ENCODE results near the gene LIN28A. TPM values are rescaled to one million over a fixed set of nuclear protein-coding genes. Genes with fewer than 3 reads are reported as not detected.

The LIN28A gene
- polyA plus RNA-seq, 1 of the 3 experiments (the other 2 are of a cell fraction) = not detected

DNA sequence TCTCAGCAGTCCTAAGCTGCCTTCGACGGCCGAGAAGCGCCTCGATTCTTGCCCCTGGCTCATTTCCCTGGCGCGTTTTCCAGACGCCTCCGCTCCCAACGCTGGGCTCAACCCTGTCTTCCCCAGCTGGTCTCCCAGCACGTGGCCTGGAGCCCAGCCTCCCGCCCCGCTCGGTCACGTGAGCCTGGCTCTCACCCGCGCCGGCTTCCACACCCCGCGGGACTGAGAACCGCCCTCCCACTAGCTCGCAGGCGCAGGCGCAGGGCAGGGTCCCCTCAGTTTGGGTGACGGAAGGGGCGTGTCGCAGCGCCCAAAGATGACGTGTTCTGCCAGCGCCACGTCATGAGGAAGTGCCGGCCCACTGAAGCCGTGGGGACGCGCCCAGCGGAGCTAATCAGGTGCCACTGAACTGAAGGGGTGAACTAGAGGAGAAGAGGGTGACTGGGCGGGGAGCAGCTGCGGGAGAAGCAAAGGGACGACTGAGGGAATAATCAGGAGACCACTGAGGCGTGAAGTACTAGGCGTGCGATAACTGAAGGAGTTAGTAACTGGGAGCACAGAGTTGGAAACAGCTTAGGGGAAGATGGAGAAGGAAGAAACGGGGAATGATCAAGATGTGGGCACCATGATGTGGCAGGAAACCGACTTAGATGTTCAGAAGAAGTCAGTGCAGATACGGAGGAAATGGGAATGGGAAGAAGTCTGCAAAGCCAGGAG, 21.5 kb downstream of the LIN28A start, which contains the start of gene DHDDS (continued):
- TF ChIP-seq GATA2 (CRISPR knock-in tag; IDR thresholded peaks at IDR 0.05) (no peak), FOXM1 (IDR thresholded peaks at IDR 0.05; ENCODE audit: low read depth) (no peak), RFX5 (IDR thresholded peaks at IDR 0.05; ENCODE audit: low read length) (no peak), EP300 (IDR thresholded peaks at IDR 0.05; ENCODE audit: borderline replicate concordance in 1 of 2, low read depth in 1 of 2, low read length in 1 of 2) (no peak), RXRA (IDR thresholded peaks at IDR 0.05; ENCODE audit: borderline replicate concordance, low read depth) (no peak), ELF1 (IDR thresholded peaks at IDR 0.05) (peak; percentile 94), MEF2A (IDR thresholded peaks at IDR 0.05; ENCODE audit: borderline replicate concordance, low read depth) (no peak), GABPA (IDR thresholded peaks at IDR 0.05; ENCODE audit: low read depth) (peak; percentile 70), FOSL2 (IDR thresholded peaks at IDR 0.05; ENCODE audit: borderline replicate concordance, low read depth) (no peak), TAF1 (IDR thresholded peaks at IDR 0.05; ENCODE audit: borderline replicate concordance, low read depth, low read length) (peak; percentile 36; the same call in 1 of the 2 replicates), JUND (IDR thresholded peaks at IDR 0.05) (no peak), FOXJ3 (CRISPR knock-in tag; IDR thresholded peaks at IDR 0.05) (no peak)
- TF ChIP-seq, protein P1, sequence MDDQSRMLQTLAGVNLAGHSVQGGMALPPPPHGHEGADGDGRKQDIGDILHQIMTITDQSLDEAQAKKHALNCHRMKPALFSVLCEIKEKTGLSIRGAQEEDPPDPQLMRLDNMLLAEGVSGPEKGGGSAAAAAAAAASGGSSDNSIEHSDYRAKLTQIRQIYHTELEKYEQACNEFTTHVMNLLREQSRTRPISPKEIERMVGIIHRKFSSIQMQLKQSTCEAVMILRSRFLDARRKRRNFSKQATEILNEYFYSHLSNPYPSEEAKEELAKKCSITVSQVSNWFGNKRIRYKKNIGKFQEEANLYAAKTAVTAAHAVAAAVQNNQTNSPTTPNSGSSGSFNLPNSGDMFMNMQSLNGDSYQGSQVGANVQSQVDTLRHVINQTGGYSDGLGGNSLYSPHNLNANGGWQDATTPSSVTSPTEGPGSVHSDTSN (IDR thresholded peaks at IDR 0.05) = no peak; the same call in 1 of the 2 replicates

DNA sequence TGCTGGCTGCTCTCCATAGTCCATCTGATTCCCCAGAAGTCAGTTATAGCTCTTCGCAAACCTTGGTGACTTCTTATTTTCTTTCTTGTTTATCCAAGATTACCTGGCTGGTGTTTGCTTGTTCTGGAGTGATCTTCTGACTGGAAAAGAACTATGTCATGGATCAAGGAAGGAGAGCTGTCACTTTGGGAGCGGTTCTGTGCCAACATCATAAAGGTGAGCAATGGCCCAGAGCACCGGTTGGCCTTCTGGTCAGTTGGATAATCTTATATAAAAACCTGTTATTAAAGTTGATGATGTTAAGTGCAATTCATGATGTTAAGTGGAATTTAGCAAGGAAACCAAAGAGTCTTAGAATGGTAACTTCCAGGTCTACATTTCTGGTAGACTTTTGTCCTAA, 22.2 kb downstream of the LIN28A start:
- CTCF ChIA-PET = interaction anchor here (0.6 to 4.7 kb wide), 7 partner anchors 12 to 69 kb away, joined by 3 to 51 read pairs (median 3); partner anchors contain the start of gene HMGN2
- no peak for TF ChIP-seq CHD2 (IDR thresholded peaks at IDR 0.05; ENCODE audit: low read length, partially characterized antibody)
- no peak for TF ChIP-seq POLR2AphosphoS5 (IDR thresholded peaks at IDR 0.05; ENCODE audit: low read depth, low read length)
- no peak for TF ChIP-seq SMC3 (IDR thresholded peaks at IDR 0.05; ENCODE audit: low read depth, low read length)
- no peak for TF ChIP-seq RFX5 (IDR thresholded peaks at IDR 0.05; ENCODE audit: low read length)
- TF ChIP-seq MEF2A (IDR thresholded peaks at IDR 0.05; ENCODE audit: borderline replicate concordance, low read depth) = no peak
- TF ChIP-seq ELF1 (IDR thresholded peaks at IDR 0.05) = no peak
- no peak for TF ChIP-seq EP300 (IDR thresholded peaks at IDR 0.05; ENCODE audit: borderline replicate concordance in 1 of 2, low read depth in 1 of 2, low read length in 1 of 2)
- TF ChIP-seq TCF12 (IDR thresholded peaks at IDR 0.05) = no peak
- TF ChIP-seq, protein P2, sequence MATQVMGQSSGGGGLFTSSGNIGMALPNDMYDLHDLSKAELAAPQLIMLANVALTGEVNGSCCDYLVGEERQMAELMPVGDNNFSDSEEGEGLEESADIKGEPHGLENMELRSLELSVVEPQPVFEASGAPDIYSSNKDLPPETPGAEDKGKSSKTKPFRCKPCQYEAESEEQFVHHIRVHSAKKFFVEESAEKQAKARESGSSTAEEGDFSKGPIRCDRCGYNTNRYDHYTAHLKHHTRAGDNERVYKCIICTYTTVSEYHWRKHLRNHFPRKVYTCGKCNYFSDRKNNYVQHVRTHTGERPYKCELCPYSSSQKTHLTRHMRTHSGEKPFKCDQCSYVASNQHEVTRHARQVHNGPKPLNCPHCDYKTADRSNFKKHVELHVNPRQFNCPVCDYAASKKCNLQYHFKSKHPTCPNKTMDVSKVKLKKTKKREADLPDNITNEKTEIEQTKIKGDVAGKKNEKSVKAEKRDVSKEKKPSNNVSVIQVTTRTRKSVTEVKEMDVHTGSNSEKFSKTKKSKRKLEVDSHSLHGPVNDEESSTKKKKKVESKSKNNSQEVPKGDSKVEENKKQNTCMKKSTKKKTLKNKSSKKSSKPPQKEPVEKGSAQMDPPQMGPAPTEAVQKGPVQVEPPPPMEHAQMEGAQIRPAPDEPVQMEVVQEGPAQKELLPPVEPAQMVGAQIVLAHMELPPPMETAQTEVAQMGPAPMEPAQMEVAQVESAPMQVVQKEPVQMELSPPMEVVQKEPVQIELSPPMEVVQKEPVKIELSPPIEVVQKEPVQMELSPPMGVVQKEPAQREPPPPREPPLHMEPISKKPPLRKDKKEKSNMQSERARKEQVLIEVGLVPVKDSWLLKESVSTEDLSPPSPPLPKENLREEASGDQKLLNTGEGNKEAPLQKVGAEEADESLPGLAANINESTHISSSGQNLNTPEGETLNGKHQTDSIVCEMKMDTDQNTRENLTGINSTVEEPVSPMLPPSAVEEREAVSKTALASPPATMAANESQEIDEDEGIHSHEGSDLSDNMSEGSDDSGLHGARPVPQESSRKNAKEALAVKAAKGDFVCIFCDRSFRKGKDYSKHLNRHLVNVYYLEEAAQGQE (IDR thresholded peaks at IDR 0.05; ENCODE audit: low read depth, low read length) = no peak
- TF ChIP-seq, protein P1 (IDR thresholded peaks at IDR 0.05) = no peak
- TF ChIP-seq, protein P3, sequence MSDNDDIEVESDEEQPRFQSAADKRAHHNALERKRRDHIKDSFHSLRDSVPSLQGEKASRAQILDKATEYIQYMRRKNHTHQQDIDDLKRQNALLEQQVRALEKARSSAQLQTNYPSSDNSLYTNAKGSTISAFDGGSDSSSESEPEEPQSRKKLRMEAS (IDR thresholded peaks at IDR 0.05; ENCODE audit: low read depth) = no peak
- peak overlapping the region; percentile 39 for H2AFZ ChIP-seq (ENCODE audit: low read depth)

More for the DNA sequence above, 22.2 kb downstream of the LIN28A start:
- no peaks in the 10 kb centered on the region for H3K9me3 ChIP-seq
- peak overlapping the region; percentile 73 to 83 for H3K4me3 ChIP-seq (ENCODE audit: low read depth in 2 of 2, low read length in 1 of 2)
- POLR2A ChIA-PET = interaction anchor here (1.2 to 1.7 kb wide), 3 partner anchors 12 to 67 kb away, joined by 4 to 16 read pairs (median 5); partner anchors contain the start of gene HMGN2
- H3K79me2 ChIP-seq (ENCODE audit: insufficient read depth) = peaks cover 25% of the 10 kb centered on the region
- no peak for DNase-seq
- H3K27me3 ChIP-seq (ENCODE audit: insufficient read depth) = no peaks in the 10 kb centered on the region
- H4K20me1 ChIP-seq (ENCODE audit: insufficient read depth) = no peaks in the 10 kb centered on the region
- H3K9ac ChIP-seq = peak overlapping the region; percentile 58
- H3K27ac ChIP-seq (ENCODE audit: low read depth in 2 of 2, low read length in 1 of 2) = peak overlapping the region; percentile 59 to 79; a peak in 2 of 4 replicates
- H3K36me3 ChIP-seq (replicated peaks in 1 of 2; ENCODE audit: control insufficient read depth in 1 of 2, insufficient read depth in 2 of 2, low read length in 1 of 2) = peaks cover 2 to 28% of the 10 kb centered on the region in 2 experiments
- H3K4me1 ChIP-seq (ENCODE audit: control insufficient read depth in 1 of 2, insufficient read depth in 2 of 2, low read depth in 1 of 2, low read length in 1 of 2) = peaks cover 7 to 8% of the 10 kb centered on the region in 2 experiments; a peak in 2 of 4 replicates
- H3K9me2 ChIP-seq = no peaks in the 10 kb centered on the region
- H3F3A ChIP-seq (replicated peaks; ENCODE audit: insufficient read depth) = no peaks in the 10 kb centered on the region
- peak overlapping the region; percentile 95 for H3K4me2 ChIP-seq
- WGBS (ENCODE audit: low lambda C conversion rate) = 4% methylated on average over 3 of the region's 3 CpGs

Measured in SK-N-SH (cell line).